Endometrium (tissue), 2 donors: ENCODE measurements around the gene VTCN1.

Source experiments
- FAIRE-seq: peaks from 2 replicates; lab custom pipeline; 2012; peaks lifted over from hg19 to GRCh38; lab: Jason Lieb, UNC
- donor health status: control.
- donor health status: control.

VTCN1 gene

DNA sequence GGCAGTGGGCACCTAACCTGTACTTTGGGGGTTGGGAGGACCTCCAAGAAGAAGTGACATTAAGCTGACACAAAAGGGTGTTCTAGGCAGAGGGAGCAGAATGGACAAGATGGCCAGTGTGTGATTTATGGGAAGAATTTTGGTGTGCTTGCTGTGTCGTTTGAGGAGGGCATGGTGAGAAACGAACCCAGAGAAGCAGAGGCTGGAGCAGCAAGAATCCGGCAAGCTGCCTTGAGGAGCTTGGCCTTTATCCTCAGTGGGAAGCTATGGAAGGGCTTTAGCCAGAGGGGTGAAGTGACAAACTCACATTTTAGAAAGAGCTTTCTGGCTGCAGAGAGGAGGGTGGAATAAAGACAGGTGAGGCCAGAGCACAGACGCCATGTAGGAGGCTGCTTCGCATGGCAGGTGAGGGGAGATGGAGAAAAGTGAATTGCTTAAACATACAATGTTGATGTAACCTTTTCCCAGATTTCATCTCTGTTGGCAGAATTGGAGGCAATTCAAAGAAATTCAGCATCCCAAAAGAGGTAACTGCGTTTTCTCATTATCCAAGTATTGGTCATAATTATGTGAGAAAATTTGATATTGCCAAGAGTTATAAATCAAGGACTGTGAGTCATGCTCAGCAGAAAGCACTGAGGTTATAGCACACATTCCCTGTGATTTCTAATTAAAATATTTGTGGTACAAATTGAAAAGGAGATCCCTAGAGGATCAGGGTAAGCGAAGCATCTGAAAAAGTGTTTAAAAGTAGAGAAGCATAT, 115.7 kb downstream of the VTCN1 start:
- no peak for FAIRE-seq

DNA sequence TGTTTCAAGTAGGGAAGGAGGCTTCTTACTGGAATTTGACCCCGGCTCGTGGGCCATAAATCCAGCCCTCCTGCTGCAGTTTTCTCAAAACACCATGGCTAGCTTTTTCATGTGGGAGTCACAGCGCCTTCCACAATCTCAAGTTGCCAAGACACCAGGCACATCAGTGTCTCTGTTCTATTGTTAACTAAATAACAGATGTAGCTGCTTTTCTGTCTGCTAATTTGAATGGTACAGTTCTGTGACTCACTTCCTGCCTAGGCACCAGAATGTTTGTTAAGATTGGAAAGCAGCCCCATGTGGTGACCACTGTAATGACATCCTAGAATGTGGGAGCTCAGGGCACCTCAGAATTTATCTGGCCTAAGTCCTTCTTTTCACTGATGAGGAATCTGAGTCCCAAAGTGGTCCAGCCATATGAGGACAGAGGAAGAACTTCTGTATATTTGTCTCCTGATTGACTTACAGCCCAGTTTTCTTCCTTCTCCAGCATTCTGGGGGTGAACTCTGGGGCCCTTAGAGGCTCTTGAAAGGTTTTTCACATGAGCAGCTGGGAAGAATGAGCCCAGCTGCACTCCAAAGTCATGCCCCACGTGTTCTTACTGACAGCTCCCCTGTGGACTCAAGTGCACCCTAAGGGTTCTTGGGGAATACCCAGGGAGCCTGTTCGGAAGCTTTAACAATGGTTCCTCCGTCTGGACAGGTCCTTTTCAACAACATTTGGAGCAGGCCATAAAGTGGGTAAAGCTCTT, 116.7 kb downstream of the VTCN1 start:
- peak; percentile 72 for FAIRE-seq
